HCT116 (cell line): ENCODE measurements around the gene CACNA1C. TPM values are rescaled to one million over a fixed set of nuclear protein-coding genes. Genes with fewer than 3 reads are reported as not detected.

Source experiments
- ATAC-seq: fragments of 200-7000 bp; cut with Tn5 transposase; 2 replicates; pipeline ENCODE4 v1.9.1; 2020; ENCODE audit warnings: mild to moderate bottlenecking, moderate library complexity
- BruUV-seq: library from RNA; stranded (reverse); fragments of 400-500 nt; replicated peaks from 2 replicates; lab custom pipeline; 2021; lab: Mats Ljungman, UMichigan
- CTCF ChIA-PET: fragments of 300-600 bp; sonication (Branson Sonifier 250); formaldehyde crosslinking; loops from one replicate; lab custom pipeline; 2021; ENCODE audit warnings: antibody characterized with exemption; lab: Charles Lee
- POLR2A ChIA-PET: fragments of 300-600, 350-600 bp; sonication (Branson Sonifier 250); formaldehyde crosslinking; loops from one replicate; lab custom pipeline; 2021; ENCODE audit warnings: antibody characterized with exemption; lab: Charles Lee
- RAD21 ChIA-PET, 2 experiments: fragments of 300-600 bp; sonication (Branson Sonifier 250); formaldehyde crosslinking; loops; one replicate each; lab custom pipeline; 2023; ENCODE audit warnings: low total read pairs in 2 of 2; ENCODE audit not compliant: uncharacterized antibody in 2 of 2, unreplicated experiment in 2 of 2, low non-redundant PET in 1 of 2; lab: Charles Lee
- DNase-seq: peaks from one replicate; pipeline ENCODE4 v3.0.0-alpha.2; 2010; ENCODE audit warnings: low read depth, low spot score
- H2AFZ ChIP-seq: fragments of 200-600 bp; shearing (Covaris generic), sonication (generic); 2 replicates; pipeline ENCODE4 v1.6.1; 2017; ENCODE audit warnings: low read depth, mixed run types, mixed read lengths, antibody characterized with exemption, low read length; ENCODE audit not compliant: poor library complexity, severe bottlenecking
- H3K27ac ChIP-seq: 2 replicates; pipeline ENCODE4 v1.5.1; 2012; ENCODE audit warnings: low read depth, low read length
- H3K27me3 ChIP-seq: fragments of 200-600 bp; sonication (generic); 2 replicates; pipeline ENCODE4 v1.6.1; 2016; ENCODE audit warnings: mixed run types, low read length, mixed read lengths; ENCODE audit not compliant: insufficient read depth
- H3K36me3 ChIP-seq, 2 experiments: fragments of 200-500 bp in 1 of 2; fragments of 200-600 bp in 1 of 2; sonication (Bioruptor generic) in 1 of 2; sonication (generic) in 1 of 2; 2 replicates each; pipeline versions ENCODE4 v1.5.1 to v1.6.1; 2014 to 2016; ENCODE audit warnings: low read length in 2 of 2, inconsistent platforms in 1 of 2, mixed read lengths in 1 of 2, mixed run types in 1 of 2; ENCODE audit not compliant: insufficient read depth in 2 of 2, control insufficient read depth in 1 of 2
- H3K4me1 ChIP-seq, 2 experiments: fragments of 200-600 bp in 1 of 2; sonication (generic) in 1 of 2; 2 replicates each; pipeline versions ENCODE4 v1.5.1 to v1.6.1; 2012 to 2017; ENCODE audit warnings: low read length in 2 of 2, inconsistent platforms in 1 of 2, mild to moderate bottlenecking in 1 of 2, mixed read lengths in 1 of 2, mixed run types in 1 of 2, moderate library complexity in 1 of 2; ENCODE audit not compliant: insufficient read depth in 2 of 2, control insufficient read depth in 1 of 2
- H3K4me2 ChIP-seq: fragments of 200-600 bp; sonication (generic); 2 replicates; pipeline ENCODE4 v1.6.1; 2017; ENCODE audit warnings: mixed run types, low read length, mixed read lengths
- H3K4me3 ChIP-seq, 2 experiments: fragments of 200-600 bp in 1 of 2; sonication (generic) in 1 of 2; replicated peaks in 1 of 2; 2 replicates each; pipeline ENCODE4 v1.5.1; 2011 to 2016; ENCODE audit warnings: low read length in 2 of 2, control low read depth in 1 of 2, low read depth in 1 of 2, mild to moderate bottlenecking in 1 of 2, mixed read lengths in 1 of 2, mixed run types in 1 of 2
- H3K79me2 ChIP-seq: fragments of 200-600 bp; sonication (generic); 2 replicates; pipeline ENCODE4 v1.6.1; 2017; ENCODE audit warnings: mild to moderate bottlenecking, mixed run types, low read length, moderate library complexity, mixed read lengths; ENCODE audit not compliant: insufficient read depth
- H3K9ac ChIP-seq: fragments of 200-600 bp; sonication (generic); 2 replicates; pipeline ENCODE4 v1.6.1; 2016; ENCODE audit warnings: low read length, mixed read lengths
- H3K9me2 ChIP-seq: fragments of 200-600 bp; sonication (generic), shearing (Covaris generic); 2 replicates; pipeline ENCODE4 v1.6.1; 2017; ENCODE audit warnings: mixed run types, mild to moderate bottlenecking, moderate library complexity; ENCODE audit not compliant: insufficient read depth
- H3K9me3 ChIP-seq, 2 experiments: fragments of 200-500 bp in 1 of 2; fragments of 200-600 bp in 1 of 2; sonication (Bioruptor generic) in 1 of 2; sonication (generic) in 1 of 2; 2 replicates each; pipeline ENCODE4 v1.6.1; 2014 to 2017; ENCODE audit warnings: low read length in 2 of 2, mixed read lengths in 2 of 2, inconsistent platforms in 1 of 2, low read depth in 1 of 2, mild to moderate bottlenecking in 1 of 2, mixed run types in 1 of 2, moderate library complexity in 1 of 2; ENCODE audit not compliant: control insufficient read depth in 1 of 2, insufficient read depth in 1 of 2
- H4K20me1 ChIP-seq: fragments of 200-600 bp; sonication (generic), shearing (Covaris generic); 2 replicates; pipeline ENCODE4 v1.6.1; 2017; ENCODE audit warnings: mixed run types, mild to moderate bottlenecking, moderate library complexity; ENCODE audit not compliant: insufficient read depth
- EZH2 ChIP-seq: fragments of 200-600 bp; sonication (generic); IDR thresholded peaks from 2 replicates; pipeline ENCODE4 v1.6.1; 2017; ENCODE audit warnings: antibody characterized with exemption, mixed run types
- POLR2A ChIP-seq: IDR thresholded peaks from 2 replicates; pipeline ENCODE4 v1.7.0; 2011; ENCODE audit warnings: borderline replicate concordance; ENCODE audit not compliant: insufficient read depth, insufficient read length; ENCODE audit errors: extremely low read depth
- POLR2AphosphoS5 ChIP-seq: IDR thresholded peaks from 2 replicates; pipeline ENCODE4 v1.6.1; 2011; ENCODE audit warnings: mild to moderate bottlenecking, low read depth, low read length, moderate library complexity
- SP1 ChIP-seq: IDR thresholded peaks from 2 replicates; pipeline ENCODE4 v1.6.1; 2012; ENCODE audit warnings: low read depth
- TCF7L2 ChIP-seq: IDR thresholded peaks from 2 replicates; pipeline ENCODE4 v1.7.0; 2011; ENCODE audit warnings: borderline replicate concordance, inconsistent platforms; ENCODE audit not compliant: insufficient read depth, insufficient read length; ENCODE audit errors: extremely low read depth
- ZNF274 ChIP-seq: fragments of 200-500 bp; sonication (Bioruptor generic); IDR thresholded peaks from 2 replicates; pipeline ENCODE4 v1.6.1; 2014; ENCODE audit warnings: mild to moderate bottlenecking, low read depth, low read length, inconsistent platforms
- intact Hi-C: fragments of 100-400 bp; cut with micrococcal nuclease; formaldehyde crosslinking; loops from 2 replicates; pipeline ENCODE4 v1.10.0; 2022
- total RNA-seq: library from RNA; stranded (reverse); gene quantifications from one replicate; pipeline ENCODE4 v1.2.1, GENCODE V29; 2021; ENCODE audit not compliant: unreplicated experiment
- TF ChIP-seq, protein P1 (sequence below): IDR thresholded peaks from 2 replicates; pipeline ENCODE4 v1.6.1; 2012; ENCODE audit warnings: low read depth

The CACNA1C gene
- total RNA-seq, 1 experiment from 2014 or later, result 0.05 TPM

DNA sequence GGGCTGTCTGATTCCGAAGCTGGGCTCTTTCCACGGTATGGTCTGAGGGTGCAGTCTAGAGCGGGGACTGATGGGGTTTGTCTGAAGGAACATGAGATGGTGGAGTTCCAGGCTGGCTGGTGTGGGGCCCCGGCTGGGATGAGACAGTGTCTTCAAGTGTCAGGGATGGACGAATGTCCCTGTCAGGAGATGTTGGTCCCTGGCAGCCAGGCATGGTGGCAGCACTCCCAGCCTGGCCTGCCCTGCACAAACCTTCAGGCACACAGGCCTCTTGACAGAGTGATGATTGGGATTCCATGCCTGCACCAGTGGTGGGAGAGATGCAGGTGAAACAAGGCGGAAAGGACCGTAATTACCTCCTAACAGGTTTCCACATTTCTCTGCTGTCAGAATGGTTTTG is 221.9 kb downstream of the CACNA1C start:
- H3K27me3 ChIP-seq, result peaks cover 1% of the 10 kb centered on the region; the same call in 1 of the 2 replicates
- no peak overlapping the region for H2AFZ ChIP-seq
- TF ChIP-seq, protein P1, sequence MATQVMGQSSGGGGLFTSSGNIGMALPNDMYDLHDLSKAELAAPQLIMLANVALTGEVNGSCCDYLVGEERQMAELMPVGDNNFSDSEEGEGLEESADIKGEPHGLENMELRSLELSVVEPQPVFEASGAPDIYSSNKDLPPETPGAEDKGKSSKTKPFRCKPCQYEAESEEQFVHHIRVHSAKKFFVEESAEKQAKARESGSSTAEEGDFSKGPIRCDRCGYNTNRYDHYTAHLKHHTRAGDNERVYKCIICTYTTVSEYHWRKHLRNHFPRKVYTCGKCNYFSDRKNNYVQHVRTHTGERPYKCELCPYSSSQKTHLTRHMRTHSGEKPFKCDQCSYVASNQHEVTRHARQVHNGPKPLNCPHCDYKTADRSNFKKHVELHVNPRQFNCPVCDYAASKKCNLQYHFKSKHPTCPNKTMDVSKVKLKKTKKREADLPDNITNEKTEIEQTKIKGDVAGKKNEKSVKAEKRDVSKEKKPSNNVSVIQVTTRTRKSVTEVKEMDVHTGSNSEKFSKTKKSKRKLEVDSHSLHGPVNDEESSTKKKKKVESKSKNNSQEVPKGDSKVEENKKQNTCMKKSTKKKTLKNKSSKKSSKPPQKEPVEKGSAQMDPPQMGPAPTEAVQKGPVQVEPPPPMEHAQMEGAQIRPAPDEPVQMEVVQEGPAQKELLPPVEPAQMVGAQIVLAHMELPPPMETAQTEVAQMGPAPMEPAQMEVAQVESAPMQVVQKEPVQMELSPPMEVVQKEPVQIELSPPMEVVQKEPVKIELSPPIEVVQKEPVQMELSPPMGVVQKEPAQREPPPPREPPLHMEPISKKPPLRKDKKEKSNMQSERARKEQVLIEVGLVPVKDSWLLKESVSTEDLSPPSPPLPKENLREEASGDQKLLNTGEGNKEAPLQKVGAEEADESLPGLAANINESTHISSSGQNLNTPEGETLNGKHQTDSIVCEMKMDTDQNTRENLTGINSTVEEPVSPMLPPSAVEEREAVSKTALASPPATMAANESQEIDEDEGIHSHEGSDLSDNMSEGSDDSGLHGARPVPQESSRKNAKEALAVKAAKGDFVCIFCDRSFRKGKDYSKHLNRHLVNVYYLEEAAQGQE, result no peak
- TF ChIP-seq POLR2A (no peak), ZNF274 (no peak), TCF7L2 (no peak), POLR2AphosphoS5 (no peak), EZH2 (no peak), SP1 (no peak)
- ATAC-seq (no peak), DNase-seq (no peak)
- RAD21 ChIA-PET, result no interaction called here
- no peaks in the 10 kb centered on the region for H3K4me1 ChIP-seq
- no peak overlapping the region for H3K9ac ChIP-seq
- intact Hi-C loops, result no loop called here
- H3K36me3 ChIP-seq, result no peaks in the 10 kb centered on the region
- H3K79me2 ChIP-seq, result no peaks in the 10 kb centered on the region
- no peak overlapping the region for H3K4me2 ChIP-seq
- H3K9me3 ChIP-seq, result no peaks in the 10 kb centered on the region
- H3K27ac ChIP-seq, result no peak overlapping the region
- no peaks in the 10 kb centered on the region for H3K9me2 ChIP-seq
- POLR2A ChIA-PET, result no interaction called here
- CTCF ChIA-PET, result no interaction called here
- no TSS peak for BruUV-seq
- H3K4me3 ChIP-seq, result no peak overlapping the region
- no peaks in the 10 kb centered on the region for H4K20me1 ChIP-seq
